Inferior parietal cortex (tissue), 1 donor: ENCODE measurements around the gene MSANTD3.

Experiments used
- DNase-seq: peaks from one replicate; pipeline ENCODE4 v3.0.0-alpha.2; 2016; ENCODE audit errors: extremely low spot score

The MSANTD3 gene

DNA sequence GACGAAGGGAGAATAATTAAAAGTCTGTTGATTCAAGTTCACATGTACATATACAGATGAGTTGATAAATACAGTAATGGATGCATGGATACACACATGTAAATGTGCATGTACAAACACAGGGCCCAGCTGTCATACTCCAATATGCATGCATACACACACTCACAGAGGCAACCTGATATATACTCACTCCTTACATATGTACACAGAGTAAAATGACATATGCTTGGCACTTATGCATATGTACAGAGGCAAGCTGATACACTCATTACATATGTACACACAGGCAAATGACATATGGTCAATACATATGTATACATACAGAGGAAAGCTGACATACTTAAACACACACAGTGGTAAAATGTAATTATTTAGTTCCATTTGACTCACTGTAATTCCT is 38.8 kb downstream of the MSANTD3 start:
- DNase-seq, result no peak

DNA sequence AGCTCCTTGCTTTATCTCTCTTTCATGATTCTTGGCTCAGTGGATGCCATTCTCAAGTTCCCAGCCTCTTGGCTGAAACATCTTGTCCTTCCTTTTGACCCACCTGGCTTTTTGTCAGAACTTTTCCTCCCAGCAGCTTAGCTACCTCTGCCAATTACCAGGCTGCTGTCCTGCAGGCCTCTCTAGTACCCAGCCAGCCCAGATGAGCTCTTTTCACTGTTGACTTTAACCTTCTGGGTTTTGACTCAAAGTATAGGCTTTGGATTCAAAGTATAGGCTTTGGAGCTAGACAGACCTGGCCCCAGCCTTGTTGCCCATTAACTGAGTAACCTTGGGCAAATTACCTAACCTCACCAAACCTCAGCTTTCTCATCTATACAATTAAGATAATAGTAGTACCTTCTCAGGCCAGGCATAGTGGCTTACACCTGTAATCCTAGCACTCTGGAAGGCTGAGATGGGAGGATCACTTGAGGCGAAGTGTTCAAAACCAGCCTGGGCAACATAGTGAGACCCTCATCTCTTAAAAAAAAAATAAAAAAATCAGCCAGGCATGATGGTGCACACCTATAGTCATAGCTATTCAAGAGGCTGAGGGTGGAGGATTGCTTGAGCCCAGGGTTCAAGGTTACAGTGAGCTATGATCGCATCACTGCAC is 39.4 kb downstream of the MSANTD3 start:
- DNase-seq, result no peak

DNA sequence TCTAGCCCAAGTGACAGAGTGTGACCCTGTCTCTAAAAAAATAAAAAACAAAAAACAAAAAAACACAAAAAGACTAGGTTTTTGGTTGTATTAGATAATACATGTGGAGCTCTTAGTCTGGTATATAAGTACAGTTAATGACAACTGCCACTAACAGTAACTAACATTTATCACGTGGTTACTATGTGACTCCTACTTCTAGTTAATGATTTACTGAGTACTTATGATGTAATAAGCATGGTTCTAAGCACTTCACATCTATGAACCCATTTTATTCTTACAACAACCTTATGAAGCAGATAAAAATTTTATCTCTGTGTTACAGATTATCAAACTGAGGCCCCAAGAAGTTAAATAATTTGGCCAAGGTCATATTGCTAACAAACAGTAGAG is 39.9 kb downstream of the MSANTD3 start:
- no peak for DNase-seq

DNA sequence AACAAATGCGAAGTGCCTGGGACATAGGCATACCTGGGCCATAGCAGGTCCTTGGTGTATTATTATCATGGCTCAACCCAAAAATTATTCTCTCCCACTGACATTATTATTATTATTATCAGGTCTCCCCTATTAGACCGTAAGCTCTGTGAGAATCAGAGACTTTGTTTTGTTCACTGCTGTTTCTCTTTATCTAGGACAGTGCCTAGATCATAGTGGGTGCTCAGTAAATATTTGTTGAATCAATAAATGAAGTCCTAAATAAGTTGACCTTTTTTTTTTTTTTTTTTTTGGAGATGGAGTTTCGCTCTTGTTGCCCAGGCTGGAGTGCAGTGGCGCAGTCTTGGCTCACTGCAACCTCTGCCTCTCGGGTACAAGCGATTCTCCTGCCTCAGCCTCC is 41.1 kb downstream of the MSANTD3 start:
- no peak for DNase-seq

DNA sequence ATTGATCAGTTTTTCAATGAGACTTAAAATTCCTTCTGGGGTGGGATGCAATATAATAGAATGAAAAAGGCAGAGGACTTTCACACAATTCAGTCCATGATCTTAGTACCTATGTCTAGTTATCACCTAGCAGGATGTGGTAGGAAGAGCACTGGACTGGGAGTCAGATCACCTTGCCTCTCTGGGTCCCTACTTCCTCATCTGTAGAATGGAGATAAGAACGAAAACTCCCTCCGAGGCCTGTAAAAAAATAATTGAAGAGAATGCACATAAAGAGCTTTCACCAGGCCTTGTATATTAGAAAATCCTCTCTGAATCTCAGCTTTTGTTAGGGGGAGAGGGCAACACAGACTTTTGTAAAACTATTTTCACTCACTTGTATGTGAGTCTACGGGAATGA is 45.3 kb downstream of the MSANTD3 start:
- DNase-seq, result no peak

DNA sequence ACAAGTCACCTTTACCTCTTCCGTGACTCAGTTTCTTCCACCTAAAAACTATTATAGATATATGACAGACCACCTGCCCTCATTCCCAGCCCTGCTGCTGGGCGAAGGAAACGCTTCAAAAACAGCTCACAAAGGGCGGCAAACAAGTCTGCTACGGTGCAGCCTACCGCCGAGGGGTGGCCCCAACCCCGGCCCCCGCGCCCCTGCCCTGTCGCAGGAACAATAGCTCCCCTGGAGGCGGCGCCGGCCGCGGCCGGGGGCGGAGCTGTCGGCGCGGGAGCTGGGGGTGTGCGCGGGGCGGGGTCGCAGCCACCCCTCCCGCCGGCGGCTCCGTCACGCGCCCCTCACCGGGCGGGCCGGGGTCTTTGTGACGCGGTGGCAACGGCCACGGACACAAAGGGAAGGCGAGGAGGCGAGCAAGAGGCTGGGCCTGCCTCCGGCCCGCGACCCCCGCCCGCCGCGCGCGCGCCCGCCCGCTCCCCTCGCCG is 45.9 kb downstream of the MSANTD3 start, which contains the start of gene TMEFF1:
TSS of gene TMEFF1 (plus strand) at position 362 of the 488 bp plus-strand sequence. CDS start 396 bp downstream, outside the sequence.
- DNase-seq, result no peak

DNA sequence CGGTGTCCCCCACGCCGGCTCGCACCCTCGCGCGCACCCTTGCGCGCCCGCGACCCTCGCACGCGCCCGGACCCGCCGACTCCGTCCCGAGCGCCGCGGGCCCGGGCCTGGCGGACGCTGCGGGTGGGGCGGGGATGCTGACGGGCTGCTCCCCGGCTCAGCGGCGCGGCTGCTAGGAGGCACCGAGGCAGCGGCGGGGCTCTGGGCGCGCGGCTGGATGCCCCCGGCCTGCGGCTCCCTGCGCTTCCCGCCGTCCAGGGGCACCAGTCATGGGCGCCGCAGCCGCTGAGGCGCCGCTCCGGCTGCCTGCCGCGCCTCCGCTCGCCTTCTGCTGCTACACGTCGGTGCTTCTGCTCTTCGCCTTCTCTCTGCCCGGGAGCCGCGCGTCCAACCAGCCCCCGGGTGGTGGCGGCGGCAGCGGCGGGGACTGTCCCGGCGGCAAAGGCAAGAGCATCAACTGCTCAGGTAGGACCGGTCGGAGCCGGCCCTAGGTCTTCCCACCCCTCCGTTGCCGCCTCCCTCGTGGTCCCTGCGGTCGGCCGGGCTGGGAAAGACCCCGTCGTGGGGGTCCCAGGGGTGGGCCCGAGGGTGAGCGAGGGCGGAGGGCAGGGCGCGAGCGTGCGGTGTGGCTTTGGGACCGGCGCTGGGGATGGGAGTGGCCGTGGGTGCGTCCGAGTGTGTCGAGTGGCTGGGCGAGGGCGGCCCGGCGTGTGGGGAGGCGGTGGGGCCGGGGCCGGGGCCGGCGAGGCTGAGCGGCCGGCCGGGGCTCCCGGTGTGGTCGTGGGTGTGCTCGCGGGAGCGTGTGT is 46.5 kb downstream of the MSANTD3 start:
- DNase-seq, result no peak

DNA sequence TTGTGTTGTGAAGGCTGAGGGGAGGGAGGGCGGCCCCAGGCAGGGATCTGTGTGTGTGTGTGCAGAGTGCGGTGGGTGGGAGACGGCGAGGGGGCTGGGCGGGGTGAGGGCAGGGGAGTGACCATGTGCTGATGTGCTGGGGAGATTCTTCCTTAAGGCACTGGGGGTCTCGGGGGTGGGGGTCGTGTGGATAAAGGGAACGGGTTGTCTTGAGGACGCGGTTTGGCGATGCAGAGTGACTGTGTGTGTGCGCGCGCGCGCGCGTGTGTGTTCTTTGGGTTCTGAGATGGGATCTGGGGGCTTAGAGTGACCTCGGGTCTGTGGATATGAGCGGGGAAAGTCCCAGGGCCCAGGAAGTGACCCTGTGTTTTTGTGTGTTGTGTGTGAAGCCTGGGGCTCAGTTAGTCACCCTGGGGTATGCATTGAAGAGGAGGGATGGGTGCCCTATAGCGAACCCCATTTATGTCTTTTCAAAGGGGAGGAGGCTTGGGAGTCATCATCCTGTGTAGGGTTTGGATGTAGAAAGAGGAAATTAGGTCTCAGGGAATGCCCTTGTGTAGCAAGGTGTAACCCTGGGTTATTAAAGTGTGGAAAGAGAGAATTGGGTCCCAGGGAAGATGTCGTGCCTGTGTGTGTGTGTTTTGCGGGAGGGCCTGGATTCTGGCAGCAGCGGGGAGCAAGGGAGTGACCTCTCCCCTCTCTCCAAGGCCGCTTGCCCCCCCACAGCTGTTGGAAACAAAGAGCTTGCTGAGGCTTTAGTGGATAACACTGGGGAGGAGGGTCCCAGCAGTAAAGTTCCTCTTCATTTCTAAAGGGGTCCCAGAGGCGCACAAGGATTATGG is 47.4 kb downstream of the MSANTD3 start:
- no peak for DNase-seq

DNA sequence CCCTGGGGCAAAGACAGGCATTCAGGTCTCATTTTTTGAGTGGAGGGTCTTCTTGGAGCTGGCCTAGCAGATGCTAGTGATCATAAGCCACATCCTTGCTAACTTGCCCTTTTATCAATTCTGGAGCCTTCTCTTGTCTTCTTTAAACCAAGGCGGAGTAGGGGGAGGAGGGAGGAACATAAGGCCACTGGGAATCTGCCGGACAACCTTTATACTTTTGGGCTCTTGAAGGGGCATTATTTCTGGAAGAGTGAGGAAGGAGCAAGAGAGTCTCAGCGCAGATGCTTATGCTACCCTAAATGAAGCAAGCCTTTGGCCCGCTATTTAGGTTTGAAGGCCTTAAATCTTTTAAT is 48.0 kb downstream of the MSANTD3 start:
- no peak for DNase-seq

DNA sequence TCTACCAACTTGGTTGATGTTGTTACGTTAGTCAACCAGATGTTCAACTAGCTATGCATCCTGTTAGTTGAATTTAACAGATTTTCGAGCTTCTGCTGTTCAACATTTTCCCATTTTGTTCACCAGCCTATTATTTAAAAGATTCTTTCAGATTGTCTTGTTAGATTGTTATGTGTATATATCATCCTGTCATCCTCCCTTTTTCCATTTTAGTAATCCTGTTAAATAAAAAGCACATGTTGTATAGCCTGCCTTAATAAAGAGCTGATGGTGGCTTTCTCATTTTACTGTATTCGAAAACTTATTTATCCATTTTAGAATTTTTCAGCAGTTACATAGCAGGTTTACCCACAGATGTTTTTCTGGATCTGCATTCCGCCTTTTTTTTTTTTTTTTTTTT is 50.3 kb downstream of the MSANTD3 start:
- DNase-seq, result no peak

DNA sequence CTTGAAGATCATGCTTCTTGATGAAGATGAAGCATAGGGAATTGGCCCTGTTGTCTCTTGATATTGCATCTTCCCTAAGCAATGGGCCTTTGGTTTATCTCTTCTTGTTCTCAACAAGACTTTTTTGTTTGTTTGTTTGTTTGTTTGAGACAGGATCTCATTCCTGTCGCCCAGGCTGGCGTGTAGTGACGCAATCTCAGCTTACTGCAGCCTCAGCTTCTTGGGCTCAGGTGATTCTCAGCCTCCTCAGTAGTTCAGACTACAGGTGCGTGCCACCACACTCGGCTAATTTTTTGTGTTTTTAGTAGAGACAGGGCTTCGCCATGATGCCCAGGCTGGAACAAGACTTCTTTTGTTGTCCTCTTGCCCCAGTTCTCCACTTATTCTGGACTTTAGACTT is 51.2 kb downstream of the MSANTD3 start:
- DNase-seq, result no peak

DNA sequence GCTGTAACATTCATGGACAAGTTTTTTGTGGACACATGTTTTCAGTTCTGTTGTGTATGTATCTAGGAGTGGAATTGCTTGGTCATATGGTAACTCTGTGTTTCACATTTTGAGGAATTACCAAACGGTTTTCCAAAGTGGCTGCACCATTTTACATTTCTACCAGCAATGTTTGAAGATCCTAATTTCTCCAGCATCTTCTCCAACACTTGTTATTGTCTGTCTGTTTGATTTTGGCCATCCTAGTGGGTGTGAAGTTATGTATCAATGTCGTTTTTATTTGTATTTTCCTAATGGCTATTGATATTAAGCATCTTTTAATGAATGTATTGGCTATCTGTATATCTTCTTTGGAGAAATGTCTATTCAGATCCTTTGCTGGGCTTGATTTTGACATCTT is 52.9 kb downstream of the MSANTD3 start:
- no peak for DNase-seq

DNA sequence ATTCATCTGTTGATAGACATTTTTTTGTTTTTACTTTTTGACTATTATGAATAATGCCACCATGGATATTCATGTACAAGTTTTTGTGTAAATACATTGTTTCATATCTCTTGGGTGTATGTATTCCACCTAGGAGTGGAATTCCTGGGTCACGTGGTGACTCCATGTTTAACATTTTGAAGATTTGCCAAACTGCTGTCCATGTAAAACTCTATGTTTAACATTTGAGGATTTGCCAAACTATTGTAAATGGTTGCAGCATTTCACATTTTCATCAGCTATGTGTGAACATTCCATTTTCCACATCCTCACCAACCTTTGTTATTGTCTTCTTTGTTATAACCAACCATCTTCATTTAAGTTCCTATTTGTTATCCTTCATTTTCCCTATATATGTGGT is 58.3 kb downstream of the MSANTD3 start:
- DNase-seq, result no peak

DNA sequence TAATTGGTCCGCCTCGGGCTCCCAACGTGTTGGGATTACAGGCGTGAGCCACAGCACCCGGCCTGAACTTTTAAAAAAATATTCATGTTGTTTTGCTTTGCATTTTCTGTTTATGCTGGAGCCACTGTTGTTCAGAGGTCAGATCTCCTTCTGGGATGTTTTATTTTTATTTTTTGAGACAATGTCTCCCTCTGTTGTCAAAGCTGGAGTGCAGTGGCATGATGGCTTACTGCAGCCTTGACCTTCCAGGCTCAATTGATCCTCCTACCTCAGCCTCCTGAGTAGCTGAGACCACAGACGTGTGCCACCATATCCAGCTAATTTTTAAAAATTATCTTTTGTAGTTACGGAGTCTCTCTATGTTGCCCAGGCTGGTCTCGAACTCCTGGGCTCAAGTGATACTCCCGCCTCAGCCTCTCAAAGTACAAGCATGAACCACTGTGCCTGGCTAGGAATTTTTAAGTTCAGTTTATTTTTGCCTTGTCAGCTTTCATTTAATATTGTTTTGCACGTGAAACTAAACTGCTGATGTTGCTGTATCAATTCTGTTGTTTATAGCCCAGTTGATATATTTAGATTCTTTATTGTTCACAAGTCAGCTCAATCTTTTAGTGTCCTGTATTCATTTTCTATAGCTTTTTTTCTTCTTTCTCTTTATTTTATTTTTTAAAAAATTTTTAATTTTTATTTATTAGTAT is 59.7 kb downstream of the MSANTD3 start:
- DNase-seq, result no peak

DNA sequence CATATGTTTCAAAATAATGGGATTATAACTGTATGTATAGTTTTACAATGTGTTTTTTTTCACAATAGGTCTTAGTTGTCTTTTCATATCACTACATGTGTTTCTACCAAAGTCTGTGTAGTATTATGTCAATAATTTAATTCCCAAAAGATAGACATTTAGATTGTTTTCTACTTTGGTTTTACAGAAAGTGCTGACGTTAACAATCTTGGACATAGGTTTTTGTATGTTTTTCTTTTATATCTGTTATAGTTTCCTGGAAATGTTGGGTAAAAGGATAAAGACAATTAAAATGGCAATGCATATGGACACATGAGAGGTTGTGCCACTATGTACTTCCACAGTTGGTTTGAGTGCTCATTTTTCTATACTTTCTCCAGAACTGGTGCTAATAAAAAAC is 61.2 kb downstream of the MSANTD3 start:
- no peak for DNase-seq

DNA sequence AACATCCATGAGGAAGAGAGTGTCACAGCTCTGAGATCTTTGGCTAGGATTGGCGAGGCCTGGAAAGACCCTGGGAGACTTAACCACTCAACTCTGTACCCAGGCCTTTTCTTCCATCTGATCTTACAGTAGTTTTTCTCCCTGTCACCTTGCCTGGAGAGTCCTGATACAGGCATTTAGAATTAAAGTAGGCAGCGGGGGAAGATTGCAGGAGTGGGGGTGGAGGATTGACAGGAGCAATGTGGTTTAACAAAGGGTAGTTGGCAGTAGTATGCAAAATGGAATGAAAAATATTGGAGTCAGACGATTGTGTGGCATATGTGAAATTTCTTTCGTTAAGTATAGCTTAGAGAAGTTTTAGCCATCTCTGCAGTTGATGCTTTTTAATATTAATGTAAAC is 62.9 kb downstream of the MSANTD3 start:
- DNase-seq, result no peak

DNA sequence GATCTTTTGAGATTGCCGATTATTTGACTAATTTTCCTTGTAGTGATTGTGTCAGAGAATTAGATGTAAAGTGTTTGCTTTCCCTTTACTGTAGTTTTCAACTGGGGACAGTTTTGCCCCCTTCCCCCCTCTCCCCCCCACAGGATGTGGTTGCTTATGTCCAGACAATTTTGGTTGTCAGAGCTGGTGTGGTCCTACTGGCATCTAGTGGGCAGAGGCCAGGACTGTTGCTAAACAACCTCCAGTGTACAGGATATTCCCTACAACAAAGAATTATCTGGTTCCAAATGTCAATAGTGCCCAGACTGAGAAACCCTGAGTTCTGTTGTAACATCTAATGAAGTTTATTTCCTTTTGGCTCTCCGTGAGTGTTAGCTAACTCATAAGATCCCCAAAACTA is 66.0 kb downstream of the MSANTD3 start:
- no peak for DNase-seq

DNA sequence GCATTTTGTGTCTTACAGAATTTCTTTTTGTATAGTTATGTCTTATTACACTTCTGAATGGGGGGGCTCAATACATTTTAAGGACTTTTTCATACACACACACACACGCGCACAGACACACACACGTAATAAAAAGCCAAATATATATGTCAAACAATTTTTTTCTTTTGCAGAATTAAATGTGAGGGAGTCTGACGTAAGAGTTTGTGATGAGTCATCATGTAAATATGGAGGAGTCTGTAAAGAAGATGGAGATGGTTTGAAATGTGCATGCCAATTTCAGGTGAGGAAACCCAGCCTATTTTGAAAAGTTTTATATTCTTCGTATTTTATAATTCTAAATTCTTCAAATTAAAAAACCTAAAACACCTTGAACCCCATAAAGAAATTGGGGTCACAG is 71.6 kb downstream of the MSANTD3 start:
- no peak for DNase-seq

DNA sequence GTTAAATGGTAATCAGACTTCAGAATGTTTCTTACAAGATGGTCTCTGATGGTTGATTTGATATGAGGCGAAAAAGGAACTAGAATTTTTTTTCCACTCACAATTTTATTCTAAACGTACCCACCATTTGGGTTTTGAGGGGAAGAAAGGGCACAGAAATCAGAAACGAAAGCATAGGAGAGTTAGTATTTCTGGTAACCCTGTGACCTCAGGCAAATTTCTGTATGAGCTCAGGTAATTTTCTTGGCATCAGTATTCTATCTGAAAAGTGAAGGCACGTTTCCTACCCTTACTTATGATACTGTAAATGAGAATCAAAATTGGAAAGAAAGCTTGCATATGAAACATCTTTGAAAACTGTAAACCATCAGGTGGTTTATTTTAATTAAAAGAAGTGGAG is 72.5 kb downstream of the MSANTD3 start:
- DNase-seq, result no peak

DNA sequence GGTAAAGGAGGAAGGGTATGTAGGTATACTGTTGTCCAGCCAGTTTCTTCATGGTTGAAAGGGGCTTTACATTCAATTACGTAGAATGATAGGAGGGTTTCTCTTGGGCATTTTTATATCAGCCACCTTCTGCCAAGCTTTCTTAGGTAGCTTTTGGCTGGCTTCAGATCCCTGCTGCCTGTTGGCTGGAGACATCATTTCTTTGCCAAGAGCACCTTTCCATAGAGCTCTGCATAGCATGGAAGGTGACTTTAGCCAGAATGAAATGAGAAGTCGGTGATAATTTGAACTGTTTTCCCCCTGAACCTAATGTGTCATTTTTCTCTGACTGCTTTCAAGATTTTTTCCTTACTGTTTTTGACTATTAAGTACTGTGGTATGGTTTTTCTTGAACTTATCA is 72.9 kb downstream of the MSANTD3 start:
- DNase-seq, result no peak
